ENCODE measurements around the gene DPP6.
A peak's percentile ranks its signal among the peaks of the same experiment; 100 is the strongest.
"Not testable (repeated sequence)": the region's sequence is repeated elsewhere in the genome, so short reads cannot be mapped to it uniquely, and the experiment has no call there.

The DPP6 gene

DNA sequence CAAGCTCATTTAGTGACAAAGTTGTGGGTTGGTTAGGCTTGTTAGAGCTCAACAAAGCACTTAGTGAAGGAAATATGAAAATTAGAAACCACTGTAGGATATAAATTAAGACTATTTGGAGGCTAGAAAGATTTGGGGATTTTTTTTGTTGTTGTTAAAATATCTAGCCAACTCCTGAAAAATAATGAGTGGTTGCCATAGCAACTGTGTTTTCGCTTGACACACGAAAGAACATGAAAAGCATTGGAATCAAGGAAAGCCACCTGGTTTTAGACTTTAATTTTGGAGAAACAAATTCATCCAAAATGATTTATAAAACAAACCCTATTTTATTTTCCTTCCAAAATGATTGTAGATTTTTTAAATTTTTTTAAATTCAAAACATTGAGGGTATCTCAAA lies 26.3 kb downstream of the DPP6 start:
- DNase-seq = not testable (repeated sequence)

DNA sequence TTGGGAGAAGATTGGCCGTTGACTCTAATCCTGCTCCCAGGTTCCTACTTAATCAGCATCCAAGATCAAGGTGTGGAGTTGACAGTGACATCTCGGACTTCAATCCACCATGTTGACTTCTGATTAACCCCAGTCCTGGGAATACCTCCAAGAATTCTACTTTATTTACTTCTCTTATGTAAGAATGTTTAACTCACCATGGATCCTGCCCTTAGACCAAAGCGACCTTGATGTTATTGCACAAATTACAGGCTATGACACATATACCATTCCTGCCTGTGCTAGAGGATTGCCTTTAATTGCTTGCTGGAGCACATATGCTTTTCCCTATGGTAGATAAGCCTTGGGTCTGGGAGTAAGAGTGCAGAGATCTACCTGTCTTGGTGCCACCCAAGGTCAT lies 28.1 kb downstream of the DPP6 start:
- DNase-seq = not testable (repeated sequence)

DNA sequence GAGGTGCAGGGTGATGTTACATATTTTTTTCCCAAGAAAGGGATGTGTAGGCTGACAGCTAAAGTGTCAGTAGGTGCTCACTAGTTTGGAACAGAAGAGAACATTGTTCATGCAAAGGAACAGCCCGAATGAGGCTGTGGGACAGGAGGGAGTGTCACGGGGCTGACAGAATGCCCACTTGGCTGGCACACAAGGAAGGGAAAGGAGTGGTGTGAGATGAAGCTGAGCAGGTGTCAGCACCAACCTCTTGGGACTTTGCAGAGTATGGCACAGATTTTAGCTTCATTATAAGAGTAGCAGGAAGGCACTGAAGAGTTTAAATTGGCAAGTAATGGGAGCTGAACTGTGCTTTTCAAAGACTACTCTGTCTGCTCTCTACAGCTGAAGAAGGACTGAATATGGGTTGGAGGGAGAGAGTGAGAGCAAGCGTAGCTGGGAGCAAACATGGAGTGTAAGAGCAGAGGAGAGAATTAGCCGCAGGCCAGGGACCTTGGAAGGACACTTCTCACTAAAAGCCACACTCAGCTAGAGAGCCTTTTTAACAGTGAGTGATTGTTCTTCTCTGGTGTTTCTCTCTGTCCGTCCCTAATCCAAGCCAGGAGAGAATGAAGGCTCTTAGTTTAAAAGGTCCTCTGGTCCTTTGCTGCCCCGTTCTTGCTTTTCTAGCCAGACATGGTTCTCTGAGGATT lies 35.0 kb downstream of the DPP6 start:
- DNase-seq = peak; percentile 42

DNA sequence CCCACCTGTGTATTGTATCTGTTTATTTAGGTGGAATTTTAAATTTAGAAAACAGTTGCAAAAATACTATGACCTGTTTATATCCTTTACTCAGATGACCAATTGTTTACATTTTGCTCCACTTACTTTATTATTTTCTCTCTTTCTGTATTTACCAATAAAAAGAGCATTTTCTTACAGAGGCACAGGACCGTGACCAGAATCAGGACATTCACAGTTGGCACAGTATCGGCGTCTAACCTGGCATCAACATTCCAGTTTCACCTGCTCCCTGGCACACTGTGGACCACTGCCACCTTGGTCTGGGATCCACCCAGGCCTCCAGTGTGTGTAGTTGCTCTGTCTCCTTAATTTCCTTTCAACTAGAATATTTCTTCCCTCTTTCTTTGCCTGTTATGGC lies 39.9 kb downstream of the DPP6 start:
- not testable (repeated sequence) for DNase-seq

DNA sequence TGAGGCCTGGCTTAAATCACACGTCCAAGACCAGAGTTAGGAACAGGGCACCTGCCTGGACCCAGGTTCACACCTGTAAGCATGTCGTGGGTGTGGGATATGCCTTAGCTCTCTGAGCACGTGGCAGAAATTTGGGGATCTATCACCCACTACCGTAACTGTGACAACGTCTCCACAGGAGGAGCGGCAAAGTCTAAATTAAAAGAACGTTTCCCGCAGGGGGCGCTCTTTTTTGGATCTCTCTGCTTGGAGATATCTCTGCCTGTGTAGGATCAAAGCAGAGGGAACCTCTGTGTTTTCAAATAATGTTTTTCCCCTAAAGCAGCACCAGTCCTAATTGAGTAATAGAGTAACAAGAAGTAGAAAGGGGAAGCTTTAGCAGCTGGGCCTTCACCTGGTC lies 43.0 kb downstream of the DPP6 start:
- DNase-seq = not testable (repeated sequence)

DNA sequence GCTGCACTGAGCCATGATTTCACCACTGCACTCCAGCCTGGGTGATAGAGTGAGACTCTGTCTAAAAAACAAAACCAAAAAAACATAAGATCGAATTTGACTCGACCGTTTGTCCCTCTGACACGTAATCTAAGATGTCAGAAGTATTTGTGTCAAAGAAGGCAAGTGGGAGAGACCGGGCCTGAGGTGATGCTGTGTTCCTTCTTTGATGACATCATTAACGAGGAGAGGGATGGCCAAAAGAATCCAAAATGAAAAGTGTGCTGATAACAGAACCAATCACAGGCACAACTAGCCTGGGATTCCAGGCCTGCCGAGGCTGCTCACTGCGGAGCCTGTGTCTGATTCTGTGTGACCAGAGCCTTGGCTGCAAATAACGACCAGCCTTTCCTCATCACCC lies 52.9 kb downstream of the DPP6 start:
- DNase-seq = not testable (repeated sequence)

DNA sequence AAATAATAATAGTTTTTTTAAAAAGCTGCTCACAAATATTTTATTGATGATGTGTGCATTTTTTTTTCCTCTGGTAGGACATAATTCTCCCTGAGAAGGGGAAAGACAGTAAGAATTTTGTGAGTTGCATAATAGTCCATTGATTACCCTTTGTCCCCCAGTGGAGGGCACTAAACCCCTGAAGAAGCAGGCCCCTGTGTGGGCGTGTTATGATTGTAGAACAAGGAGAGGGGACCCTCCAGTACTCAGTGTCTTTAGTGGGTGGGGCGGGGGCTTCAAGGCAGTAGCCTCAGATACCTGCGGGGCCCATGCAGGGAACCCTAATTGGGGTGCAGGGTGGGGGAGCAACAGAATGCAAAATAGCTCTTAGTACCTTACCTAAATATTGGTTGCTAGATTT lies 57.4 kb downstream of the DPP6 start:
- not testable (repeated sequence) for DNase-seq

DNA sequence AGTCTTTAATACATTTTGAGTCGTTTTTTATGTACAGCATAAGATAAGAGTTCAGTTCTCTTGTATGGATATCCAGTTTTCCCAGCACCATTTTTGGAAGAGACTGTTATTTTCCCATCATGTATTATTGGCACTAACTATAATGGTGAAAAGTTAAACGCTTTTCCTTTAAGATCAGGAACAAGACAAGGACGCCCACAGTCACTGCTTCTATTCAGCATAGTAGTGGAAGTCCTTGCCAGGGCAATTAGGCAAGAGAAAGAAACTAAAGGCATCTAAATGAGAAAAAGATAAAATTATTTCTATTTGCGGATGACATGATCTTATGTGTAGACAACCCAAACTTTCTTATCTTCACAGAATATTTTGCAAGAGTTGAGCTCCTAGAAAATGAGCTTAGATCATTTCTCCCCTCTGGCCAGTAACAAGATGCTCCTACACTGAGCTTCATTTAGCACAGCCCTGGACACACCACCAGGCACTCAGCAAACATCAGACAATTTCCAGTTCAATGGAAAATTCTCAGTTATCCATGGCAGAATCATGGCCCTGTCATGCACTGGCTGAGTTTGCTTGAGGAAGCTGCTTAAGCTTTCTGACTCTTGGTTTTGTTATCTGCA lies 61.6 kb downstream of the DPP6 start:
- DNase-seq = not testable (repeated sequence)

DNA sequence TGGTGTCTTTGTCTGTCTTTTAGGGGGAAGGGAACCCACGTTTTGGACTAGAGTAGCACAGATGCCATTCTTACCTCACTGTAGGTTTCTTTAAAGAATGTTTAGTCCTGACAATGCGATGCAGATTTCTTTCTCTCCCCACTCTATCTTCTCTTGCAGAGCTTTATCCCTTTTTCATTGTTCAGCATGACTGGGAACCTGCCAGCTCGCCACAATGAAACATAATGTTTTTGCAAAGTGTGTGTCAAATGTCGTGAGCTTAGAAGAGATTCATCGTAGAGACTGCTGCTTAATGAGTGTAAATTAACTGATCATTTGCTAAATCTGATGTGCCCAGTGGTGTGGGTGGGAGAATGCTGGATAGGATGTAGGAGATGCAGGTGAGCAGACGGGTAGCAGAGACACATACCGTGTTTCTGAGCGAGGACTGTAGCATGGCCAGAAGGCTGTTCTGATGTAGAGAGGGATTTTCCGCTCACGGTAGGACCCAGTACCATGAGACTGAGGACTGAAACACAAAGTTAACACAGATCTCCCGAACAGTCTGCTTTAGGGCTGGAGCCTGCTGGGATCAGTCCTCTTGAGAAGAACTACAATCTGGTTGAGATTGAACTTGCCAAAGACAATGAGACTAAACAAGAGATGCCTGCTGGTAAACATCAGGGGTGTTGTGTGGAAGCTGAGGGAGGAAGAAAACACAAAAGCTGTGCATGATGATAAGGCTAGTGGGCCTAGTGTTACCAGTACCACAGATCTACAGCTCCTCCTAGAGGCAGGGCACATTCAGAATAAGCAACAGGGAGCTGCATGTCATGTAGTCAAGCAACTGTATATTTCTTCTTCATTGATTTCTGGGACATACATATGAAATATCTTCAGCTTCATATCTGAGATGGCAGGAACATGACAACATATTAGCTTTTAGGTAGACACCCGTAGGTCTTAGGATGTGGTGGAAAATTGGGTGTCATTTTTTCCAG lies 65.5 kb downstream of the DPP6 start:
- not testable (repeated sequence) for DNase-seq

DNA sequence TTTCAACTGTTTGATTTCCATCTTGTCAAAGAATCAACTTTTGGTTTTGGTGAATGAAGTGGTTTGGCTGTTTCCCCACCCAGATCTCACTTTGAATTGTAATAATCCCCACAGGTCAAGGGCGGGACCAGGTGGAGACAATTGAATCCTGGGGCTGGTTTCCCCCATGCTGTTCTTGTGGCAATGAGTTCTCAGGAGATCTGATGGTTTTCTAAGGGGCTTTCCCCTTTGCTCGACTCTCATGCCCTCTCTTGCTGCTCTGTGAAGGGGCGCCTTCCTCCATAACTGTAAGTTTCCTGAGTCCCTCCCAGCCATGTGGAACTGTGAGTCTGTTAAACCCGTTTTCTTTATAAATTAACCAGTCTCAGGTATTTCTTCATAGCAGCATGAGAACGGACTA lies 68.6 kb downstream of the DPP6 start:
- DNase-seq = not testable (repeated sequence)

DNA sequence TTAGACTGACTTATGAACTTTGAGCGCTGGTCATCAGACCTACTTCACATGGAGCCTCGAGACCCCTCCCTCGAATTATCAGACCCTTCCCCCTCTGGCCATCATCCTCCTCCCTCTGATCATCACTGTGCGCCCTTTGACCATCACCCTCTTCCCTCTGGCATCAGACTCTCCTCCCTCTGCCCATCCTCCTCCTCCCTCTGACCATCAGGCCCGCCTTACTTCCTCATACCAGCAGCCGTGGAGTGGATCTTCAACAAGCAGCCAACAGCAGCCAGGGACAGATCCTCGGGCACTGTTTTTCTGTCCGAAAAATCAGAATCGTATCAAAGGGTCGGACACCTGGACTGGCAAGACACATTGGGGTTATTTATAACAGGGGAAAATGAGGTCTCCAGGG lies 70.5 kb downstream of the DPP6 start:
- DNase-seq = not testable (repeated sequence)

DNA sequence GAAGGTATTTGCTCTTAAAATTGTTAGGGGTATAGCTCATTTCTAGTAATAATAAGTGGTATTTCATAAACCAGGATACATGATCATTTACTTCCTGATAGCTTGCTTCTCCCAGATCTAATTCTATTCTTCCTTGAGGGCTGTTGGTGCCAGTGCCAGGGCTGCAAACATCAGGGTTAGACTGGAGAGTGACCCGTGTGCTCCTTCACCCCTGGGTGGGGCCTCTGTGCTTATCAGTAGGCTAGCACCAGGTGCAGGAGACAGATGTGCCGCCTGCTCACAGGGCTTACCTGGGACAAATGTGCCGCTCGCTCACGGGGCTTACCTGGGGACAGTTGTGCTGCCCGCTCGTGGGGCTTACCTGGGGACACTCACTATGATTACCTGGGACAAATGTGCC lies 71.2 kb downstream of the DPP6 start:
- DNase-seq = not testable (repeated sequence)

DNA sequence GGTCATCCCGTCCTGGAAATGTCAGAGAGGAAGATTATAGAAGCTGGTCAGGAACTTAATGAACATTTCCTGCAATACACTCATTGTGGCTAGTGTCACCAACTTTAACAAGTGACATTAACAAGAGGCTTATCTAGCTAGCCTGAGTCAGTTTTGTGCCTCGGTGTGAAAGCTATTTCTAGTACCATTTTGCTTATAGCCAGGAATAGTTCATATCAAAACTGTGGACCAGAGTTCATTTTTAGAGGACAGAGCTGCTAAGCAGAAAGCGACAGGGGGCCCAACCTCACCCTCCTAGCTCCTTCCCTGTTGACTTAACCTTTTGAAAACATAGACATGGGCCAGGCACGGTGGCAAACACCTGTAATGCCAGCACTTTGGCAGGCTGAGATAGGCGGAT lies 76.9 kb downstream of the DPP6 start:
- not testable (repeated sequence) for DNase-seq

DNA sequence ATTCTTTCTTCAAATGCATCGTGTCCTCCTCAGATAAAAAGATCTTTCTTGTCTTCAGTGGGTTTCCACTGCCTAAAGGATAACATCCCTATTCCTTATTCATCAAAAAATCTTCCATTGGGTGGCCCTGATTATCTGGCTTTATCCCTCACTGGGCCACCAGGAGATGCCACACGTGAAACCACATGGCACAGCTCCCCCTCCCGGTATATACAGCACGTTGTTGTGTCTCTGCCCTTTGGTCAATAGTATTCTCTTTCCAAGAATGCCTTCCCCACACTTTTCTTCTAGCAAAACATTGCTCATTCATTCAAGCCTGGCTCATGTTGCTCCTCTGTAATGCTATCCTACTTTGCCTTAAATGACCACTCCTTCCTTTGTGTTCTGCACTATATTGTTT lies 80.4 kb downstream of the DPP6 start:
- not testable (repeated sequence) for DNase-seq

DNA sequence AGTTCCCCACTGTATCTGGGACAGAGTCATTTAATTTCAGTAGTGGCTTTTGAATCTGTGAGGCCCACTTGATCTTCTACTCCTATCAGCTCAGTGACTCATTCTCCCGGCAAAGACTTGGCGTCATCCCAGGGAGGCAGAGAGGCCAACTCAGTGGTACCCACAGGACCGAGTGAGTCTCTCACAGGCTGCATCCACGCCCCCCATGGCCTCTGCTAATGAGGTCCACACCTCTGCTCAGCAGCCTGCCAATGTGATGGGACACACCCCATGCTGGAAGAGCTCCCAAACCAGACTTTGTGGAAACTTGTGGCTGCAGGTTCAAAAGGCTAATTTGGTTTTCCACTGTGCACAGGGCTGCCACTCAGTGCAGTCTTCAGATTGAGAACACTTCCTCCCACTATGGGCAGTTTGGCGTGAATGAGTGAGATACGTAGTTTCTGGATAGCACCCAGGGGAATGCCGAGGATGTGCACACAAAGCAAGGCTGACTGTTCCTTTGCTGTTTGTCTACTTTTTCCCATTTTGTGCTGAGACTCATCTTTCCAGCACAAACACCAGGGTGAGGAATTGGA lies 81.6 kb downstream of the DPP6 start:
- DNase-seq = not testable (repeated sequence)

DNA sequence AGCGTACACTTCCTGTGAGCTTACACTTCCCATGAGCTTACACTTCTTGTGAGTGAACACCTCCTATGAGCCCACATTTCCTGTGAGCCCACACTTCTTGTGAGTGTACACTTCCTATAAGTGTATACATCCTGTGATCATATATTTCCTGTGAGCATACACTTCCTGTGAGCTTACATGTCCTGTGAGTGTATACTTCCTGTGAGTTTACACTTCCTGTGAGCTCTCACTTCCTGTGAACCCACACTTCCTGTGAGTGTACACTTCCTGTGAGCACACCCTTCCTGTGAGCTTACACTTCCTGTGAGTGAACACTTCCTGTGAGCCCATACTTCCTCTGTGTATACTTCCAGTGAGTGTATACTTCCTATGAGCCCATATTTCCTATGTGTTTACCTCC lies 82.5 kb downstream of the DPP6 start:
- not testable (repeated sequence) for DNase-seq

DNA sequence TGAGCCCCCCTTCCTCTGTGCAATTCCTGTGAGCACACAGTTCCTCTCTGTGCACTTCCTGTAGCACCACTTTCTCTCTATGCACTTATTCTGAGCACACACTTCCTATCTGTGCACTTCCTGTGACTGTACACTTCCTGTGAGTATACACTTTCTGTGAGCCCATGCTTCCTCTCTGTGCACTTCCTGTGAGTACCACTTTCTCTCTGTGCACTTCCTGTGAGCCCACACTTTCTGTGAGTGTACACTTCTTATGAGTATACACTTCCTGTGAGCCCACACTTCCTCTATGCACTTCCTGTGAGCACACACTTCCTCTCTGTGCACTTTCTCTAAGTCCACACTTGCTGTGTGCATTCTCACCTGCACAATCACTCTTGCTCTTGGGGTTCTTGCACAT lies 83.4 kb downstream of the DPP6 start:
- not testable (repeated sequence) for DNase-seq

DNA sequence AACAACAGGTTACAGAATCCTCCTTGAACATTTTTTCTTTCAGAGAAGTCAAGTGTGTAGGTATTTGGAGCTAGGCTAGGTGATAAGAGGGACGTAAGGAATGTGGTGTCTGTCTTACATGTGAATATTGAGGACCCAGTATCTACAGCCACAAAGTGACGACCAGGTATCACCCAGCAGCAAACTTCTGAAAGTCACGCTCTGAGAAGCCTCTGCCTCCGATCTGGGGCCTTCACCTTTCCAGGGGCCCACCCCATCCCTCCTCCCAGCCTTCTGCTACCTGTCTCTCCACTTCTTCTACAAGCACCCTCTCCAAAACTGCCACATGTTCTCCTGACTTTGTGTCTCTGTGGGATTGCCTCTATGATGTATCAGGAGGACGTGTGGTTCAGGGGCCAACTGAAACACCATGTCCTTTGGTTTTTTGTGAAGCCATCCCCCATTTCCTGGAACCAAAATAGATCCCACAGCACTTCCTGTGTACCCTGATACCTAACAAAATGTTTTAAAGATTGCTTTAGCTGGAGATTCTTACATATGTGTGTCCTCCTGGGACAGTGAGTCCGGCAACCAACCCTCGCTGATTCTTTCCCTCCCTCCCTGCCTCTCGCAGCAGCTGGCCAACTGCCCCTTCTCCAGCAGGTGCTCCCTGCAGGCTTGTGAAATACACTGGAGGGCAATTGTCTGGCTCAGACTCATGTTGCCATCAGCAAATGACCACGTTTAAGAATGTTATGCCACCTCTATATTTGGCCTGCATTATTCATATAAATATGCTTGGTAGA lies 93.9 kb downstream of the DPP6 start:
- not testable (repeated sequence) for DNase-seq

DNA sequence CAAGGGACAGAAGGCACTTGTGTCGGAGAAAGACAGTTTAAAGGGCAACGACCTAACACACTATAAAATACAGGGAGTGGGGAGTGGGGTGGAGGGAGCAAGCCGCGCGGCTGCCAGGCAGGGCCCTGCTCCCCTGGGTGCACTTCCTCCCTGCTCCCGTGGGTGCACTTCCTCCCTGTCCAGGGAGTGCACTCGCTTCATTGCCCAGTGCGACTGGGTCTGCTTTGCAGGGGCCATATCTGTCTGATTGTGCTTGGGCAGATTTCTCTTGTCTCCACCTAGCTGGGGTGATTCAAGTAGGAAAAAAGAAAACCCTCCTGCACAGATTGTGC lies 94.5 kb downstream of the DPP6 start:
- DNase-seq = not testable (repeated sequence)

DNA sequence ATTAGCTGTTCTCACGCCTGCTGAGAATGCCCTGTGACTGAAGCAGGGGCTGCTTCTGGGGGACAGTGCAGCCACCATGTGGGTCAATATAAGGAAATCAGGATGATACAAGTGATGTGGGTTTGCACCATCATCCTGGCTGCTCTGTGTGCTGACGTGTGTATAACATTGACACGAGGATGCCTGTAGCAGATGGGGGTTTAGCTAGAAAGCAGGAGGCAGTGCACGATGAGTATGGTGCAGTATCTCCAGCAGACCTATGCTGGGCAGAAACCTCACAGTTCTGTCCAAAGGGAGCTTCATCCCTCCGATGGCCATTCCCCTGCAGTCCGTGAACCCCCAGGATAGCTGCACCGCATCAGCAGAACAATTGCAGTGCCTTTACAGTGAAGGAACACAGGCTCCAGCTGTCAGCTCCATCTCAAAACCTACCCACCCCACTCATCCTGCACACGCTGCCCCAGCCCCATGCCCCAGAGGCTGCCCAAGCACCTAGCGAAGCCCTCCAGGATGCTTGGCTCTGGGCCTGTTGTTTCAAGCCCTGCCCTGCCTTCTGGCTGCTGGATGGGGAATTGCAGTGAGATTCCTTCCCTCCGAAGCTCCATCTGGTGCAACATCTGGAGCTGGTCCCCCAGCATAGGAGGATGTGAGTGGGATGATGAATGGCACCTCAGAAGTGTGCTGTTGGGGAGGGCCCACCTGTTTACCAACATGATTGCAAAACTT lies 96.8 kb downstream of the DPP6 start:
- not testable (repeated sequence) for DNase-seq

DNA sequence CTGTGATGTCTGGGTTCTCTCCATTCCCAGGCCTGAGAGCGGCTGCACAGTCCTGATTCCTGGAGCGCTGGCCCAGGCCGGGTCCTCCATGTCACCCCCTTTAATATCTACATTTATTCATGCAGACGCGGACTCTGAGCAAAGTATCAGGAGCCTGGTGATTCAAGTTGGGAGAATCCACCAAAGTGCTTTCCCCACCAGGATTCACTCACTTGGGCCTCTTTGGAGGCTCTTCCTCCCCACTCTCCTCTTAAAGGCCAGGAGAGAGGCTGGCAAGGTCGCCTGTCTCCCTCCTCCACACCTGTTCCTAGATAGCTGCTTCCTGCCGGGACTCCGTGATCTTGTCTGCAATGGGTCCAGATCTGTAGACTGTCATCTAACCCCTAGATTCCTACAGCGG lies 98.5 kb downstream of the DPP6 start:
- not testable (repeated sequence) for DNase-seq

DNA sequence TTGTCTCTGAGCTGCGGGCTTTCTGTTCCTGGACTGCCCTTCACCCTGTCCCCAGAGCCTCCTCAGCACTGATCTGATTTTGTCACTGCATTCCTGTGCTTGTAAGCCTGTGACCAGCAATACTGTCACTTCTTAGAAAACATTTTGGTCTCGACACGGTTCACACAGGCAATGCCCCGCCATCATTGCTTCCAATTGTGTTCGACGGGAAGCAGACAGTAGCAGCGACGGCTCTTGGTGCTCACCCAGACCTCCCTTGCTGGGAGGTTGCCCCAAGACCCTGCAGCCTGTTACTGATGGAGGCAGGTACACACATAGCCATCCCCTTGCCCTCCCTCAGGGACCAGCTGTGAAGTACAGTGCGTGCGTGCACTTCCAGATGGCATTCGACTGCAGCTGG lies 99.1 kb downstream of the DPP6 start:
- not testable (repeated sequence) for DNase-seq

Data from midbrain (tissue), 1 donor.